Nucleus accumbens (tissue), 56 donors: Measurements from ENCODE around the gene PPT1.

Experiments
- DNase-seq, 56 donors: peaks; one replicate each; lab custom pipeline; 2025; lab: John Stamatoyannopoulos, UW

Gene PPT1

GRCh38 chr1:40032240-40032891 is 64.7 kb downstream of the PPT1 start:
- peak in 25 of 56 donors; percentile 1 to 73 (median 22) for DNase-seq

DNA sequence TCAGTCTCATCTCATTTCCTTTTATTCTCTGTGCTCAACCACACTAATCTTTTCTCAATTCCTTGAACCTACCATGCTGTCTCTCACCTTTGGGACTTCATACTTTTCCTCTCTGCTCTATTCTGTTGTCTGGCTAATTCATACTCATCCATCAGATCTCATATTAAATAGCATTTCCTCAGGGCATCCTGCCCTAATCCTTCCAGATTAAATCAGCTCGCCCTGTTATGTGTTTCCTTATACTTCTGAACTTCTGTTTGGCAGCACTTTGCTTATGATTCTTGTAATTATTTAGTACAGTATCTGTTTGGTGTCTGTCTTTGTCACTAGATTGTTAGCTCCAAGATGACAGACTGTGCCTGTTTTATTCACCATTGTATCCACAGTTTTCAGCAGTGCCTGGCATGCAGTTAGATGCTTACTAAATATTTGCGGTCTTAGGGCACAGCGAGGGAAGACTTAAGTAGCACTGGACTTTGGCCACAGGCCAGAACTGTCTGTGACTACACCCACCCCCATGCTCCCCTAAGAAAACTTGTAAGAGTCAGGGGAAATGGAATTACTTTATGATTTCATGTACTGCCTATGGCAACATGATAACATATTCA is 66.4 kb downstream of the PPT1 start:
- DNase-seq = no peak

DNA sequence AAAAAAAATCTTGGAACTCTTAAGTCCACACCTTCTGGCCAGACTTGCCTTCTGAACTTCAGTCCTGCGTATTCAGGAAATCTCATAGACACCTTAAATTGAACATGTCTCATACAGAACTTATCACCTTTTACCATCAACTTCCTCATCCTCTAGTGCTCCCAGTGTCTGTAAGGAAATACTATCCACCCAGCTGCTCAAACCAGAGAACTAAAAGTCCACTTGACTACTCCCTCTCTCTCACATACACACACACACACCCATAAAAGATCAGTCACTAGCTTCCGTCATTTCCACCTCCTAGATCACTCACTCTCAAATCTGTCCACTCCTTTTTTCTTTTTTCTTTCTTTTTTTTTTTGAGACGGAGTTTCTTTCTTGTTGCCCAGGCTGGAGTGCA is 67.4 kb downstream of the PPT1 start:
- no peak for DNase-seq

DNA sequence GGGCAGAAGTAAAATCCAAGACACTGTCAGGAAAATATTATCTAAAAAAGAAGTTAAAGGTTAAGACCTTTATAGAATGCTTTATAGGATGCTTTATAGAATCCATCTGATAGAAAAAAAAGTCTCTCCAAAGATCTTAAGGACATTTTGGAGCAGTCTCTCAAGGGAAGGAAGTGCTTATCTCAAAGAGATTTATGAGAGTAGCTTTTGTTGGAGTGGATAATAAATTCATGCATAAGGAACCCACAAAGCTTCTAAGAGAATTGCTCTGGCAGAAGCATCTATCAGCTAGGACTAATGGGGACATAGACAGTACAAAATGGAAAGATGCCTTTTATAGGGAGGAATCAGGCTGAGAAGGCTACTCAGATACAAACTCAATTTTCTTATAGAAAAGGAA is 69.4 kb downstream of the PPT1 start:
- DNase-seq = no peak

GRCh38 chr1:40024671-40025070 is 72.4 kb downstream of the PPT1 start:
- DNase-seq = no peak

GRCh38 chr1:40023379-40023944 is 73.6 kb downstream of the PPT1 start:
- DNase-seq = no peak
